Activated effector memory CD4-positive, alpha-beta T cell treated with Interleukin-2 at 50 U/mL for 16 hours (primary cell): ENCODE results near the gene GJB2.

Experiments
- DNase-seq: peaks from one replicate; pipeline ENCODE4 v3.0.0-alpha.2; 2020

GJB2 gene

DNA sequence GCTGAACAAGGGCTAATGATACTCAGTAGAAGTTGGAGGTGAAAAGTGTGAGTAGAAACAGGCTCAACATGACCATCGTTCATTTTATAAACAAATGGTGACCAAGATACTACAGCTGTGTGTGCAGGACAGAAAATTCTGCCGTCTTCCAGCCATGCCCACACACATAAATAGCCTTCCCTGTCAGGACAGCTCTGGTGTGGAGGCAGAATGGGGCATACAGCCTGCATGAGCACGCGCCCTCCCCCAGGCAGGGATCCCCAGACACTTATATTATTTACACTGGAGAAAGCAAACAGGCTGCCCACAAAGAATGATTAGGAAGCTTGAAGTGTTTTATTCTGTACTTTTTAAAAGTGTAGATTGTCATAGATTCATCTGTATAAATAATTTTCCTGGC, 52.3 kb downstream of the GJB2 start:
- no peak for DNase-seq

GRCh38 chr13:20137875-20138274, 54.9 kb downstream of the GJB2 start:
- no peak for DNase-seq
